KMS-11 (cell line): ENCODE data around the gene EHD3.

ENCODE experiments used
- H2AFZ ChIP-seq: fragments of 200-600 bp; sonication (generic); 2 replicates; pipeline ENCODE4 v1.6.1; 2016; ENCODE audit warnings: antibody characterized with exemption, mixed run types, low read depth
- H3K27ac ChIP-seq: fragments of 200-600 bp; sonication (generic); 2 replicates; pipeline ENCODE4 v1.6.1; 2016; ENCODE audit warnings: mild to moderate bottlenecking, mixed run types
- H3K27me3 ChIP-seq: fragments of 200-600 bp; sonication (generic); 2 replicates; pipeline ENCODE4 v1.6.1; 2017; ENCODE audit warnings: mild to moderate bottlenecking, low read depth, mixed run types, moderate library complexity; ENCODE audit not compliant: insufficient read depth
- H3K36me3 ChIP-seq: fragments of 200-600 bp; sonication (generic); 2 replicates; pipeline ENCODE4 v1.6.1; 2017; ENCODE audit warnings: mild to moderate bottlenecking, mixed run types; ENCODE audit not compliant: insufficient read depth
- H3K4me1 ChIP-seq: fragments of 200-600 bp; sonication (generic); 2 replicates; pipeline ENCODE4 v1.6.1; 2016; ENCODE audit warnings: mild to moderate bottlenecking, low read depth, mixed run types; ENCODE audit not compliant: poor library complexity, severe bottlenecking
- H3K4me2 ChIP-seq: fragments of 200-600 bp; sonication (generic); 2 replicates; pipeline ENCODE4 v1.7.0; 2016; ENCODE audit warnings: mild to moderate bottlenecking, mixed run types
- H3K4me3 ChIP-seq: fragments of 200-600 bp; sonication (generic); IDR thresholded peaks from 2 replicates; pipeline ENCODE4 v1.6.1; 2017; ENCODE audit warnings: low read depth, low read length, mixed read lengths; ENCODE audit not compliant: insufficient read depth
- H3K79me2 ChIP-seq: fragments of 200-600 bp; sonication (generic); 2 replicates; pipeline ENCODE4 v1.6.1; 2016; ENCODE audit warnings: low read depth, mixed run types; ENCODE audit not compliant: insufficient read depth
- H3K9ac ChIP-seq: fragments of 200-600 bp; sonication (generic); 2 replicates; pipeline ENCODE4 v1.6.1; 2016; ENCODE audit warnings: mild to moderate bottlenecking, mixed run types
- H4K20me1 ChIP-seq: fragments of 200-600 bp; sonication (generic); 2 replicates; pipeline ENCODE4 v1.6.1; 2016; ENCODE audit warnings: mild to moderate bottlenecking, mixed run types; ENCODE audit not compliant: insufficient read depth
- CTCF ChIP-seq: fragments of 200-600 bp; sonication (generic); conservative IDR thresholded peaks from 2 replicates; pipeline ENCODE4 v1.6.1; 2017; ENCODE audit warnings: low read depth, mild to moderate bottlenecking, antibody characterized with exemption, low read length, moderate library complexity, mixed read lengths

The EHD3 gene

GRCh38 chr2:31259075-31259474, 25.1 kb downstream of the EHD3 start:
- Histone ChIP-seq H3K9ac (no peak overlapping the region), H3K4me1 (peaks cover 13% of the 10 kb centered on the region), H3K36me3 (no peaks in the 10 kb centered on the region), H2AFZ (no peak overlapping the region), H3K79me2 (no peaks in the 10 kb centered on the region), H4K20me1 (no peaks in the 10 kb centered on the region), H3K4me2 (no peak overlapping the region), H3K27me3 (no peaks in the 10 kb centered on the region), H3K4me3 (no peak overlapping the region), H3K27ac (no peak overlapping the region)
- TF ChIP-seq CTCF, result no peak

DNA sequence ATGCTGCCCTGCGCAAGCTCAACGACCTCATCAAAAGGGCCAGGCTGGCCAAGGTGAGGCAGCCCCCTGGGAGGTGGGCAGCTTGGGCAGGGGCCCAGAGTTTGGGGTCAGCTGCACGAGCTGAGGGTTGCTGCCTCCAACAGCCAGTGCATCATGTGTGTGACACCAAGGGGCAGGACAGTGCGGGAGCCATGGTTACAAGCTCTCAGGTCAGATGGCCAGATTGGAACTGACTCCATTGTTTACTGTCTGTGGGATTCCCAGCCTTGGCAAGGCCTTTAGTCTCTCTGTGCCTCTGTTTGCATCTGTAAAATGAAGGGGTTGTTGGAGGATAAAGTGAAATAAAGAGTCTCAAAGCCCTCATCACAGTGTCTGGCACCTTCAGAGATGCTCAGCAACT, 26.9 kb downstream of the EHD3 start:
- Histone ChIP-seq H3K4me1 (peaks cover 11% of the 10 kb centered on the region), H4K20me1 (no peaks in the 10 kb centered on the region), H3K27me3 (no peaks in the 10 kb centered on the region), H3K27ac (no peak overlapping the region), H3K4me3 (no peak overlapping the region), H2AFZ (no peak overlapping the region), H3K9ac (no peak overlapping the region), H3K36me3 (no peaks in the 10 kb centered on the region), H3K4me2 (no peak overlapping the region), H3K79me2 (no peaks in the 10 kb centered on the region)
- no peak for TF ChIP-seq CTCF

- TF ChIP-seq CTCF, result no peak
- no peak overlapping the region for H3K27ac ChIP-seq
Measured at GRCh38 chr2:31263636-31264190, 29.8 kb downstream of the EHD3 start.

DNA sequence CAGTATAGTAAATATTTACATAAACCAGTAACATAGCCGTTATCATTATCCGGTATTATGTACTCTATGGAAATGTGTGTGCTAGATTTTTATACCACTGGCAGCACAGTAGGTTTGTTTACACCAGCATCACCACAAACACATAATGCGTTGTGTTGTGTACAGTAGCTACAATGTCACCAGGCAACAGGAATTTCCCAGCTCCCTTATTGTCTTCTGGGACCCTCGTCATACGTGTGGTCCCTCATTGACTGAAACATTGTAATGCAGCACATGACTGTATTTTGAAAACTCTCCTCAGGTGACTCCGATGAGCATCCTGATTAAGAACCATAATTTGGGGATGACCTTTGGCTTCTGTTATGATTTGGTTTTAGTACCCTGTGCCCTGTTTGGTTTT, 31.3 kb downstream of the EHD3 start:
- TF ChIP-seq CTCF, result no peak
- H3K79me2 ChIP-seq, result no peaks in the 10 kb centered on the region
- H4K20me1 ChIP-seq, result no peaks in the 10 kb centered on the region
- H3K4me3 ChIP-seq, result no peak overlapping the region
- H3K36me3 ChIP-seq, result no peaks in the 10 kb centered on the region
- no peak overlapping the region for H3K27ac ChIP-seq
- H3K9ac ChIP-seq, result no peak overlapping the region
- no peak overlapping the region for H3K4me2 ChIP-seq
- no peaks in the 10 kb centered on the region for H3K4me1 ChIP-seq
- H2AFZ ChIP-seq, result no peak overlapping the region
- no peaks in the 10 kb centered on the region for H3K27me3 ChIP-seq

More at GRCh38 chr2:31263636-31264190, 29.8 kb downstream of the EHD3 start:
- H3K4me2 ChIP-seq, result no peak overlapping the region
- no peaks in the 10 kb centered on the region for H3K4me1 ChIP-seq
- H3K36me3 ChIP-seq, result no peaks in the 10 kb centered on the region
- H3K4me3 ChIP-seq, result no peak overlapping the region
- H3K9ac ChIP-seq, result no peak overlapping the region
- no peaks in the 10 kb centered on the region for H3K79me2 ChIP-seq
- no peaks in the 10 kb centered on the region for H4K20me1 ChIP-seq
- no peak overlapping the region for H2AFZ ChIP-seq
- no peaks in the 10 kb centered on the region for H3K27me3 ChIP-seq
